Stimulated activated CD8-positive, alpha-beta memory T cell treated with anti-CD3 and anti-CD28 coated beads, Interleukin-15, amount 100 ng/mL, for 4 hours (primary cell): ENCODE results near the gene OR52B6.
"Not testable (repeated sequence)": the region's sequence is repeated elsewhere in the genome, so short reads cannot be mapped to it uniquely, and the experiment has no call there.

Source experiments
- DNase-seq, 2 donors: peaks; one replicate each; pipeline ENCODE4 v3.0.0-alpha.2; 2020; ENCODE audit warnings: low read depth in 2 of 2

The OR52B6 gene, protein sequence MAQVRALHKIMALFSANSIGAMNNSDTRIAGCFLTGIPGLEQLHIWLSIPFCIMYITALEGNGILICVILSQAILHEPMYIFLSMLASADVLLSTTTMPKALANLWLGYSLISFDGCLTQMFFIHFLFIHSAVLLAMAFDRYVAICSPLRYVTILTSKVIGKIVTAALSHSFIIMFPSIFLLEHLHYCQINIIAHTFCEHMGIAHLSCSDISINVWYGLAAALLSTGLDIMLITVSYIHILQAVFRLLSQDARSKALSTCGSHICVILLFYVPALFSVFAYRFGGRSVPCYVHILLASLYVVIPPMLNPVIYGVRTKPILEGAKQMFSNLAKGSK

DNA sequence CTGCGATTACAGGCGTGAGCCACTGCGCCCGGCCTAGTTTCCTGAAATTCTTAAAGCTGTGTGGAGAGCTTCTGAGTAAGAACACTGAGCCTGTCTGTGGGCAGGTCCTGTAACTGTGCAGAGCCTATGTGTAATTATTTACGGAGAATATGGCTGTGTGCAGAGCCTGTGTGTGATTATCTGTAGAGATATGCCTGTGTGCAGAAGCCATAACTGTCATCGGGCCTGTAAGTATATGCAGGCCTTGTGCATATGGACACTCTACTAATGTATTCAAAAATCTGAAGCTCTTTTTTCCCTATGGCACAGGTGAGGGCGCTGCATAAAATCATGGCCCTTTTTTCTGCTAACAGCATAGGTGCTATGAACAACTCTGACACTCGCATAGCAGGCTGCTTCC is at the start of gene OR52B6:
Gene OR52B6, plus strand, starts transcription at position 301 of the 400 bp plus-strand sequence. Its CDS starts 0 bp downstream, at position 301.
- DNase-seq = no peak

DNA sequence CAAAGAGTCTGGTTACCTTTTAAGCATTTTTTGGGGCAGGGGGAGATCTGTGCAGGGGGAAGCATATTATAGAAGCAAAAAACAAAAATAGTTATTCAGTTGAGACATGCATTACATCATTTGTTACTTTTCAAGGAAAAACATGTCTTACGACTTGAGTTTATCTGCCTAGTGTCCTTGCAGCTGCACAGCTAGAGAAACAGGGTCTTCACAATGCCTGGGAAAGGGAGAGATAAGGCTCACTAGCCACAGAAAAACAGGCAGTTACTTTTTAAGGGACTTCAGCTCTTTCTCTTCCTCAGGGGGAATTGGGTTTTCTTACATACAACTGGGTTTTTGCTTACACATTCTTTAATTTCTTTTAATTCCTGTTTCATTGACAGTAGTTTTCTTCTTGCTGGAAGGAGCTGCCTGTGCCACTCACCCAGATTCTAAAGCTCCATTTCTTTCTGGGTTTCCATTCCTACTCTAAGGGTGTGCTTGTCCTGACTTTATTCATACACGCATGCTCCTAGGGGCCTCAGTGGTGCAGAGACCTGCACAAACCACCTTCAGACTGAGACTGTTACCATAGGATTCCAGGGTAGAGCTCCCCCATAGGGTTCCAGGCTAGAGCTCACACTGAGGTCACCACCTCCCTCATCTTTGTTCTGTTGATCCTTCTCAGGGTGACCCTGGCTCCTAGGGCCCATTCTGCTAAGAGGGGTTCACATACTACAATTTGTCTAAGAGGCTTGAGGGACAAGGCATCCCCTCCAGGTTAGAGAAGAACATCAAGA is 49.4 kb upstream of the OR52B6 start:
- DNase-seq = no peak

DNA sequence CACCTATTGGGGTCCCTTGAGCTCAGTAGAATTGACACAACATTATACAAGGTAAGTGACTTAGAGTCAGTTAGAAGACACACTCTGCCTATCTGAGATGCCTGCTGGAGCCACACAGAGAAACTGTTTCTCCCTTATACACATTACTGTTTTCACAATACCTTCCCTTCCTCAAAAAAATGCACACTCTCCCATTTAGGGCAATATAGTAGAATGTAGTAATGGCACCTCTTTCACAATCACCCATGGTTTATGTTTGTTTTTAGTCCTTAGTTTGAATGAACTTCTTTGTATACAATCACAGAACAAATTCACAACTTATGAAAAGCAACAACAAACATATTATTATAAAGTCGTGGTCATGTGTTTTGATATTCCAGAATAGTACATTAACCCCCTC is 46.6 kb upstream of the OR52B6 start:
- no peak for DNase-seq

DNA sequence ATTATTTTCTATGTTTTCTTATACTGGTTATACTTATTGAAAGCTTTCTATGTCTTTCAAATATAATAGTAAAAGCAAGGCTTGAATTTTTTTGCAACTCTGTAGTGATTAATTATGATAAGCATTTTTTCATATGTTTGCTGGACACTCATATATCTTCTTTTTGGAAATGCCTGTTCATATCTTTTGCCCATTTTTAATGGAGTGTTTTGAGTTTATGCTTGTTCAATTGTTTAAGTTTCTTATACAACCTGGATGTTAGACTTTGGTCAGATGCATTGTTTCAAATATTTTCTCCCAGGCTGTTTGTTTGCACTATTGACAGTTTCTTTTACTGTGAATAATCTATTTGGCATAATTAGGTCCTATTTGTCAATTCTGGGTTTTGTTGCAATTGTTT is 44.2 kb upstream of the OR52B6 start:
- DNase-seq = no peak

DNA sequence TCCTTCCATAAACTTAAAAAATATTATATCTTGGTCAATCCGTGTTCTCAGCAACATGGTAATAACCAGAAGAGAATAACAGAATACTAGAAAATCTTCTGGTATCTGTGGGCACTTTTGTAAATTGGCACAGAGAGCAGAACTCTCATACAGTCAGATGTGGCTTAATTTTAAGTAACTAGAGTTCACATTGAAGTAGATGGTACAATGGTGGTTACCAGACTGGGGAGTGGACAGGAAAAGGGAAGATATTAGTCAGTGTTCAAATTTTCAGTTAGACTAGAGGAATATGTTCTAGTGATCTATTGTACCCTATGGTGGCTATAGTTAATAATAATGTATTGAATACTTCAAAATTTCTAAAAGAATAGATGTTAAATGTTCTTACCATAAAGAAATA is 39.2 kb upstream of the OR52B6 start:
- no peak for DNase-seq

DNA sequence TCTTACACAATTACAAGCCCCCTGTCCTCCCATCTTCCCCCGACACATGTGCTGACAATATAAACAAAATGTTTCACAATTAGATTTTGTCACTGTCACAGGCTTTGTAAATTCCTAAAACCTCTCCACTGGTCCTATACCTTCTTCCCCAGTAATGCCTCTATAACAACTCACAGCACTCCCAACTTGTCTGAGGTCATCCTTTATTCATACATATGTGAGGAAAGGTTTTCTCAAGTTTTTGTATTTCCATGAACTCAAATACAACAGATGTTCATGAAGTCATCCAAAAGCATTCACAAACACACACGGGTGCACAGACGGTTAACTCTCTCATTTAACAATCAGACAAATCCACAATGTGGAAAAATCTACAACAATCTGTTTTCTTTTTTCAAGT is 34.2 kb upstream of the OR52B6 start:
- no peak for DNase-seq

DNA sequence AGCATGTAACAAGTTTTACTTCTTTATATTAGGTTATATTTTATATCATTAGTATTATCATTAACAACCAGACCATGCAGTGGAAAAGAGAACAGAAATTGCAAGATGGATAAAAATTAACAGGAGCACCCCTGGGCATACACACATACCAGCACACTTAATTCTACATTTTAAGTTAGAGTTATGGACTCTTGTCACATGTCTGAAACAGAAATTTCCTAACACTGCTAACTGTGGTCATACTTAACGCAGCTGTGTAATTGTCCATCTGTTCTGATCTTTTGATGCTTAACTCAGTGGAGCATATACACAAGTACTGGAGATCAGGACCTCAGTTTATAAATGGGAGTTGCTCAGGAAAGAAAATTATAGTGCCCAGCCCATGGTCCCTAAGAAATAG is 32.7 kb upstream of the OR52B6 start:
- no peak for DNase-seq

DNA sequence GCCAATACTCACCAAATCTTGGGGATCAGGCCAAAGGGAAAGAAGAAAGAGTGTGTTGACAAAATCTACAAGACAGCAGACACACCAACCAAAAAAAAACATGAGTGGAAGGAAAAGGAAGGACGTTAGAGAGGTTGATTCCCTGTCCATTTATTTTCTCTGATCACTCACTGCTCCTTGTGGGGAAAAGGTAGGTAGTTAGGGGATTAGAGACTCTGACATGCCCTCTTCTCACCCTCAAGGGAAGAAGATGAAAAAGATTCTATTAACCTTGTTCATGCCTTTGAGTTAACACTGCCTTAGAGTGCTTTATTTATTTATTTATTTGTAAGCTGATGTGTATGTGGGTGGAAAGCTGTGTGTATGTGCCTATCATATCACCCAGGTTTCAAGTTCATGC is 32.2 kb upstream of the OR52B6 start, which contains the start of gene OR52H1:
Gene OR52H1, minus strand, starts transcription at position 101 of the 400 bp plus-strand sequence. CDS start 3,035 bp downstream, outside the sequence.
- no peak for DNase-seq

DNA sequence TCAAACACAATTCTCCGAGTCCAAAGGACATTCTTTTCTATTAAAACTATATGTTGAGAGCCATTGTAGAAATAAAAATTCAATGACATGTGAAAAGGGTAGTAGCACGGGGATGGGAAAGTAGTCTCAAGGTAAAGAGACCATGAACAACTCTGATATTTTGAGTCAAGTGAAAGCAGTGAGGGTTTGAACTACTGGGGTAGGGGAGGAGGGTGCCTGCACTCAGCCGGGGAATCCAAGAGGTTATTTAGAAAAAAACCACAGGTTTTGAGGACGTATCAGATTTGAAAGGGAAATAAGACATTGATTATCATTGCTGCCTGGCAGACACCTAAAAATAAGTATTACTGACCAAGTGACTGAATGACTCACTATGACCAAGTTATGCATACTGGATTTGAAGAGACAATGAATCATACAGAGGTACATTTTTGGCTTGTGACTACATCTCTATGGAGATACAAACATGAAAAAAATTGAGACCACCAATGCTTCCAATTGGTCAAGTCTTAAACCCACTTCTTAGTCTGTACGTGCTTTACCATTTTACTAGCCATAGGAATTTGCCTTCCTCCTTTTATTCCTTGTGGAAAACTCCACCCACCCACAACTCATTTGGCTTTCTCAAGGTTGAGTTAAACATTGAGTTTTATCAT is 30.1 kb upstream of the OR52B6 start:
- no peak for DNase-seq

DNA sequence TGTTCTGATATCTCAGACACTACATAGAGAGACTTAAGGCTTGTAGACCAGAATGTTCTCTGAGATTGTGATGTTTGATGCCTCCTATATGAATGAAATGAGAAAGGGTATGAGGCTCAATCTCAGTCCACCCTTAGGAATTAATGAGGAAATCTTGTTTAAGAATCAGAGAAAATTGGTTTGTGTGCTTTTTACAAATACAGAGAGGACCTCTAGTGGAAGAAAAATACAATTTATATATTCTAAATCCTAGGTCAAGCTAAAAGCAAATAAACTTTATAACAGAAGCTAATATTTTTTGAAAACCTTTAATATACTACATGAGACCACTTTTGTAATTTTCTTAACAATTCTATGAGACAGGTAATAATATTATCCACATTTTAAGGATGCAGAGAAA is 27.3 kb upstream of the OR52B6 start:
- DNase-seq = no peak

DNA sequence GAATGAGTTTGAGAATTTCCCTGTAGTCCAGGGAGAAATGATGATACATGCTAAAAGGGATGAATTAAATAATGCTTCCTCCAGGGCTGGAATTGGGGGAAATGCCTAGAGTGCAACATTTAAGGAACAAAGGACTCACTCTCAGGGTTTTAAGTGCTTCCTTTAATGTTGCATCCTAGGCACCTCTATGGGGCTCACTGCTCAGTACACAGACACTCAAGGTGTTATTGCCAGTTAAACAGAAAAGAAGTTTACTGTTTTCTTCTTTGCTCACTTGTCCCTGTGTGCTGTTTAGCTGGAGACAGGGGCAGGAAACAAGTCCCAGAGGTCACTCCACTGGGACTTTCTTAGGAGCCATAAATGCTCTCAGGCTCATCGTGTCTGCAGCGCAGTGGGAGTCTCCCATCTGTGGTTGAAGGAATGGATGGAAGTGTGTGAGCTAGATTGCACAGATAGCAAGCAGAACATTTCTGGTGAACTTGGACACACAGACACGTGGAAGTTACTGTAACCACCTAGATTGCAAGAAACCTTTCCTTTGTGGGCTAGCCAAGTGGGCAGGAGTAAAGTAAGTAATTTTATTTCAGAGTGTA is 24.0 kb upstream of the OR52B6 start:
- DNase-seq = no peak

DNA sequence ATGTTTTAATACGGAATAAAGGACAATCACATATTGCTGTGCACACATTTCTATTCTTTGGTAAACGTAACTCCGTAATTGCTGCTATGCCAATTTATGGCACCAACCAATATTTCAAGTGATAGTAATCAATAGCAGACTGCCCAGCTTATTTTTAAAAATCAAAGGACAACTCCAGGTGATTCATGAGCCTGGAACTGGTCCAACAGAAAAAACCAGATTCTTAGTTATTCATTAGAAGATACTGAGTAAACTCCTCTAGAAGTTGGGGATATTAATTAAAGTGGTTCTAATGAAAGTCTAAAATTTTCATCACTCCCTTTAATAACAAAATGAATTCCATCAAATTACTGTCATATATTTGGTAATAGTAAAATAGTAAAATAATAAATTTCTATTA is 22.9 kb upstream of the OR52B6 start:
- no peak for DNase-seq

DNA sequence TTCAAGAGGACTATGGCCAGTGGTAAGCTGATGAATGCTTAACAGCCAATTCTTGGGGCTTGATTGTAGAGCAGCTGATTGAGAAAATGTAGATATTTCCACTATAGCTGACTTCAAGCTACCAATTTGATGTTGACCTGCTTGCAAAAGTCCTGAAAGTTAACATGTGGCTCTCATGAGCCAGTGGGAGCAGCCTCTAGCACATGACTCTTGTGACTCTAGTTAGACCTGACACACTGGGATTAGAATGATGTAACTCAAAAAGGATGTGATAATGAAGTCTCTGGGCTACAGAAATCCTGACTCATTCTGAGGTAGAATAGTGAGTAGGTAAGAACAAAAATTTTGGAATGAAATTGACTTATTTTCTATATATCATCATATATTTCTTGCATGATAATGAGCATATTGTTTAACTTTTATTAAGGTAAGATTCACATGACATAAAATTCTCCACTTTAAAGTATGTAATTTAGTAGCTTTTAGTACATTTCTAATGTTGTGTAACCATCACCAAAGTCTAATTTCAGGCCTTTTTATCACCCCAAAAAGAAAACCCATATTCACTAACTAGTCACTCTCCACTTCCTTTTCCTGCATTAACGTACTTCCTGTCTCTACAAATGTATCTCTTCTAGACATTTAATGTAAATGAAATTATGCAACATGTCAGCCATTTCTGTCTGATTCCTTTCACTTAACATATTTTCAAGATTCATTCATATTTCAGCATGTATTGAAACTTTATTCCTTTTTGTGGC is 16.2 kb upstream of the OR52B6 start:
- no peak for DNase-seq

DNA sequence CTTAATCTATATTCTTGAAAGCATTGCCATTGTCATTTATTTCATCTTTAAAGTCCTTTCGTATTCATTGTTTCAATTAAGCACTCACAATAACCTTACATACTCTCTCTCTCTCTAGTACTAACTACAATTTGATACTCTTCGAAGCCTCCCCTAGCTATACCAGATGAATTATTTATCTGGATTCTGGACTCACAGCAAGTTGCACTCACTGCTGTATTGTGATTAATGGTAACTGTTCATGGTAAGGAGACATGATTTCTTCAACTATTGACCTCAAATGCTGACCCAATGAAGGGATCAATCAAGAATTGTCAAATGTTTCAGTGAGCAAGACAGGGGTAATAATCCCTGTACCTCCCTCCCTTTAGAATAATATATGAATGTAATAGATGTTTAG is 6.0 kb upstream of the OR52B6 start:
- no peak for DNase-seq

DNA sequence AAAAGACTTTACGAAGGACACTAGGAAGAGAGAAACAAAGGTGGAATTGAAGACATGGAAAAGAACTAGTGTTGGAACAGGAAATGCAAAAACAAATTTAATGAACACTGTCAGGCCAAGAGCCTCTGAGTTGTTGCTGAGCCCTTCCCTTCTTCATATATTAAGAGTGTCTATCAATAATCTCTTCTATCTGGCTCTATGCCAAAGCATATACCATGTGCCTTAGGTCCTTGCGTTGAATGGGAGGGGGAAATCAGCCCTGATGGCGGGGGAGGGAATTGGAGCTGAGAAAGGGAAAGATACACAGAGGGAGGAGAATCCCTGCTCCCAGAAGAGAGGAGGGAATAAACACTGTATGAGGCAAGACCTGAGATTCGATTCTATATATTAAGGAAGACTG is 5.5 kb upstream of the OR52B6 start:
- no peak for DNase-seq

DNA sequence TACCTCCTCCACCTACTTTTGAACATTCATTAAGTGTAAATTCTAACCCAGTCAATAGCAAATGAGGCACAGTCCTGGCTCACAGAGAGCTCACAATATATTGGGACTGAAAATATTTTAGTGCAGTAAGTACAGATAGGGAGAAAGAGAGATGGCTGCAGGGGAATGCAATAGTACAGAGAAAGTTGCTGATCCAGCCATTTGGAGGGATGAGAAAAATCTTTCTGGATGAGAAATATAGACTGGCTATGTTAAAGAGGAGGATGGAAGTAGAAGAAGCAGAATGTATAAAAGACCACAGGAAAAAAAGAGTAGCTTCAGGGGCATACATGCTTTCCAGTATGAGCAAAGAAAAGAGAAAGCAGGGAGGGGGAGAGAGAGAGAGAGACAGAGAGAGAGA is 3.6 kb upstream of the OR52B6 start:
- no peak for DNase-seq

DNA sequence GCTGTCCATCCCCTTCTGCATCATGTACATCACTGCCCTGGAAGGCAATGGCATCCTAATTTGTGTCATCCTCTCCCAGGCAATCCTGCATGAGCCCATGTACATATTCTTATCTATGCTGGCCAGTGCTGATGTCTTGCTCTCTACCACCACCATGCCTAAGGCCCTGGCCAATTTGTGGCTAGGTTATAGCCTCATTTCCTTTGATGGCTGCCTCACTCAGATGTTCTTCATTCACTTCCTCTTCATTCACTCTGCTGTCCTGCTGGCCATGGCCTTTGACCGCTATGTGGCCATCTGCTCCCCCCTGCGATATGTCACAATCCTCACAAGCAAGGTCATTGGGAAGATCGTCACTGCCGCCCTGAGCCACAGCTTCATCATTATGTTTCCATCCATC is 337 bp downstream of the OR52B6 start:
- no peak for DNase-seq

DNA sequence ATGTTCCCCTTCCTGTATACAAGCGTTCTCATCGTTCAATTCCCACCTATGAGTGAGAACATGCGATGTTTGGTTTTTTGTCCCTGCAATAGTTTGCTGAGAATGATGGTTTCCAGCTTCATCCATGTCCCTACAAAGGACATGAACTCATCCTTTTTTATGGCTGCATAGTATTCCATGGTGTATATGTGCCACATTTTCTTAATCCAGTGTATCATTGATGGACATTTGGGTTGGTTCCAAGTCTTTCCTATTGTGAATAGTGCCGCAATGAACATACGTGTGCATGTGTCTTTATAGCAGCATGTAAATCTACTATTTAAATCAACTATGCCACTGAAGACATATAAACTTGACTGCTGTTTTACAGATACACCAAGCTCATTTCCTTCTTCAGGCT is 3.8 kb downstream of the OR52B6 start:
- not testable (repeated sequence) for DNase-seq

DNA sequence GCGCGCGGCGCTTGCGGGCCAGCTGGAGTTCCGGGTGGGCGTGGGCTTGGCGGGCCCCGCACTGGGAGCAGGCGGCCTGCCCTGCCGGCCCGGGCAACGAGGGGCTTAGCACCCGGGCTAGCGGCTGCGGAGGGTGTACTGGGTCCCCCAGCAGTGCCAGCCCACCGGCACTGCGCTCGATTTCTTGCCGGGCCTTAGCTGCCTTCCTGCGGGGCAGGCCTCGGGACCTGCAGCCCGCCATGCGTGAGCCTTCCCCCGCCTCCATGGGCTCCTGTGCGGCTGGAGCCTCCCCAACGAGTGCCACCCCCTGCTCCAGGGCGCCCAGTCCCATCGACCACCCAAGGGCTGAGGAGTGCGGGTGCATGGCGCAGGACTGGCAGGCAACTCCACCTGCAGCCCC is 9.2 kb downstream of the OR52B6 start:
- DNase-seq = not testable (repeated sequence)

DNA sequence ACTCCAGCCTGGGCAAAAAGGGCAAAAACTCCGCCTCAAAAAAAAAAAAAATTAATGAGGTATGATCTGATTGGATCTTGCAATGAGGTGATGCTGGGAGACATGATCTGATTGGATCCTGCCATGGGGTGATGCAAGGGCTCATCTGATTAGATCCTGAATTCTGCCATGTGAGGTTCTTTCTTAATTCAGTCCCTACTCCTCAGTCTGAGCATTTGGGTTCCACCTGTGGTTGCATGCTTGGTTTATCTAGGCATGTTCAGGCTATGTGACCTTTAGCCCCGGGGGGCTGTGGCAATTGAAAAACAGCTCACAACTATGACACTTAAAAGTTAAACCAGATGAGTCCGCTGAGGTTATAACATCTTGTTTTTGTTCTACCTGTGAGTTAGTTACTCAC is 10.9 kb downstream of the OR52B6 start:
- no peak for DNase-seq

DNA sequence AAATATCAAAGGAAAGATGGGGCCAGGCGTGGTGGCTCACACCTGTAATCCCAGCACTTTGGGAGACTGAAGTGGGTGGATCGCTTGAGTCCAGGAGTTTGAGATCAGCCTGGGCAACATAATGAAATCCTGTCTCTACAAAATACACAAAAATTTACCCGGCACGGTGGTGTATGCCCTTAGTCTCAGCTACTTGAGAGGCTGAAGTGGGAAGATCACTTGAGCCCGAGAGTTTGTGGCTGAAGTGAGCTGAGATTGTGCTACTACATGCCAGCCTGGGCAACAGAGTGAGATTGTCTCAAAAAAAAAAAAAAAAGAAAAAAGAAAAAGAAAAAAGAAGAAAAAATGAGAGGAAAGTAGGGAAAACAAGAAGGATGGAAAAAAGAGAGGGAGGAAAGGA is 11.9 kb downstream of the OR52B6 start:
- DNase-seq = no peak

DNA sequence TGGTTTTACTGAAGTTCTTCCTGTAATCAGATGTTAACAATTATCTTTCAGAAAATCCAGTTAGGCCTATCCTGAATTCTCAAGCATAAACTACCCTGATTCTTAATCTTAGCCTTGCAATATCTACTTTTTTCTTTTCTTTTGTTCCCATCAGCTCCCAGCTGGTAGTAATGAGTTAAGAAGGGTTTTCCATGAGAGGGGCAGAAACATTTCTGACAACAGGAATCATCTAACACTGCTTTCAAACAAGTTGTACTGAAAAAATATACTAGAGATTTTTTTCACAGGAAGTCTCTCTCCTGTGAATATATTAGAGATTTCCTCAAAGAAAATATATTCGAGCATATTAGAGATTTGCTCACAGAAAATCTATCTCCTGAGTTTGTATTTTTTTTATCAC is 12.5 kb downstream of the OR52B6 start:
- no peak for DNase-seq
